Right ventricle myocardium inferior (tissue), 1 donor: ENCODE measurements around the gene ZNF221. TPM values are rescaled to one million over a fixed set of nuclear protein-coding genes. Genes with fewer than 3 reads are reported as not detected.
A peak's percentile ranks its signal among the peaks of the same experiment; 100 is the strongest.
"Not testable (repeated sequence)": the region's sequence is repeated elsewhere in the genome, so short reads cannot be mapped to it uniquely, and the experiment has no call there.

ENCODE experiments used
- ATAC-seq: fragments of 200-7000 bp; cut with Tn5 transposase; one replicate; pipeline ENCODE4 v1.9.1; 2020; ENCODE audit warnings: mild to moderate bottlenecking, moderate library complexity
- DNase-seq: peaks from one replicate; pipeline ENCODE4 v3.0.0; 2021; ENCODE audit errors: missing footprints
- intact Hi-C: fragments of 100-400 bp; cut with DNase I; formaldehyde crosslinking; loops from one replicate; pipeline ENCODE4 v1.11.0; 2022
- total RNA-seq: library from RNA; stranded (reverse); fragmentation: NEBNext Ultra II Directional; extraction: Animal tissue kit (Norgen Biotek cat#: 25700); gene quantifications from one replicate; pipeline ENCODE4 v1.2.1, GENCODE V29; 2021
- donor health status: DM: no; HTN: yes; CAD: no; lungs with severe emphysema.

The ZNF221 gene
- total RNA-seq, 1 donor from 2014 or later: 3.9 TPM

GRCh38 chr19:43941209-43941608 lies 9.8 kb upstream of the ZNF221 start:
- intact Hi-C loops: no loop called here
- no peak for ATAC-seq
- DNase-seq: no peak

DNA sequence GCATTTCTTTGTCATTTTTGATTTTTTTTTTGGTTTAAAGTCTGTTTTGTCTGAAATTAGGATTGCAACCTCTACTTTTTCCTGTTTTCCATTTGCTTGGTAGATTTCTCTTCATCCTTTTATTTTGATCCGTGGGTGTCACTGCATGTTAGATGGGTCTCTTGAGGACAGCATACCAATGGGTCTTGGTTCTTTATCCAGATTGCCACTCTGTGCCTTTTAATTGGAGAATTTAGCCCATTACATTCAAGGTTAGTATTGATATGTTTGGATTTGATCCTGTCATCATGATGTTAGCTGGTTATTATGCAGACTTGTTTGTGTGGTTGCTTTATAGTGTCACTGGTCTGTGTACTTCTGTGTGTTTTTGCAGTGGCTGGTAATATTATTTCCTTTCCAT lies 3.6 kb upstream of the ZNF221 start:
- DNase-seq, intact Hi-C loops, ATAC-seq: not testable (repeated sequence)

DNA sequence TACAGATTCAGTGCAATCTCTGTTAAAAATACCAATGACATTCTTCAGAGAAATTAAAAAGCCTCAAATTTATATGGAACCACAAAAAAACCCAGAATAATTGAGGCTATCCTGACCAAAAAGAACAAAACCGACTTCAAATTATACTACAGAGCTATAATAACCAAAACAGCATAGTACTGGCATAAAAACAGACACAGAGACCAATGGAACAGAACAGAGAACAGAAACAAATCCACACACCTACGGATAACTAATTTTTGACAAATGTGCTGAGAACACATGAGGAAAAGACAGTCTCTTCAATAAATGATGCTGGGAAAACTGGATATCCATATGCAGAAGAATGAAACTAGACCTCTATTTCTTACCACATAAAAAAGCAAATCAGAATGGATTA lies 1.2 kb upstream of the ZNF221 start:
- intact Hi-C loops, DNase-seq, ATAC-seq: not testable (repeated sequence)

GRCh38 chr19:43956827-43957226 lies 5.8 kb downstream of the ZNF221 start:
- DNase-seq (no peak), ATAC-seq (no peak)
- intact Hi-C loops: no loop called here

DNA sequence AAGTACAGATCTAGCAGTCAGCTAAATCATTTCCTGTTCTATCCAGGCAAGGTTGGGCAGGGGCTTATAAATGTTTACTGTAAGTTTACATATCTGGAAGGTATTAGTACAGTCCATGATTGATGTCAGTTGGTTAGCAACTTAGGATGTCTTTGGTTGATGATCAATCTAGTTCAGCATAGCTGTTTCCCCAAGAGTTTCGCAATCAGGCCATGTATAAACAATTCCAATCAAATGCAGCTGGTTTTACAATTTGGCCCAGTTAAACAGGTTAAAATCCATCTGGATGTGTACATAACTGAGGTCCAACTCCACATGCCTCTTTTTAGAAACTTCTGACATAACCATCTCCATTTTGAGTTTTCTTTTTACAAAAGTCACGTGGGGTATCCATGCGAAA lies 6.9 kb downstream of the ZNF221 start:
- no peak for ATAC-seq
- intact Hi-C loops: no loop called here
- DNase-seq: no peak

- intact Hi-C loops: no loop called here
- ATAC-seq (no peak), DNase-seq (no peak)
Measured at GRCh38 chr19:43960411-43960810, 9.4 kb downstream of the ZNF221 start.

DNA sequence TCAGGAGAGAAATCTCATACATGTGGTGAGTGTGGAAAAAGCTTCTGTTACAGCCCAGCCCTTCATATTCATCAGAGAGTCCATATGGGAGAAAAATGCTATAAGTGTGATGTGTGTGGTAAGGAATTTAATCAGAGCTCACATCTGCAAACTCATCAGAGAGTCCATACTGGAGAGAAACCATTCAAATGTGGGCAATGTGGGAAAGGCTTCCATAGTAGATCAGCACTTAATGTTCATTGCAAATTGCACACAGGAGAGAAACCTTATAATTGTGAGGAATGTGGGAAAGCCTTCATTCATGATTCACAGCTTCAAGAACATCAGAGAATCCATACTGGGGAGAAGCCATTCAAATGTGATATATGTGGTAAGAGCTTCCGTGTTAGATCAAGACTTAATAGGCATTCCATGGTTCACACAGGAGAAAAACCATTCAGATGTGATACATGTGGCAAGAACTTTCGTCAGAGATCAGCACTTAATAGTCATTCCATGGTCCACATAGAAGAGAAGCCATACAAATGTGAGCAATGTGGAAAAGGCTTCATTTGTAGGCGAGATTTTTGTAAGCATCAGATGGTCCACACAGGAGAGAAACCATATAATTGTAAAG lies 15.2 kb downstream of the ZNF221 start:
- ATAC-seq (no peak), DNase-seq (no peak)
- intact Hi-C loops: no loop called here

- ATAC-seq: no peak
Measured at GRCh38 chr19:43976732-43977131, 25.7 kb downstream of the ZNF221 start.

GRCh38 chr19:43983544-43983911 lies 32.5 kb downstream of the ZNF221 start:
- intact Hi-C loops: loop anchor here (5.0 kb wide), 1 partner anchor 46 kb away; the partner anchor contains the start of gene ZNF45
- DNase-seq (no peak), ATAC-seq (no peak)

More at GRCh38 chr19:43976732-43977131, 25.7 kb downstream of the ZNF221 start:
- intact Hi-C loops: no loop called here
- DNase-seq: no peak

- ATAC-seq (peak; percentile 100), DNase-seq (peak; percentile 93)
- intact Hi-C loops: loop anchor here (1.0 to 5.0 kb wide), 2 partner anchors 18 to 47 kb away; partner anchors contain the start of genes ZNF230 and ZNF45
Measured at GRCh38 chr19:43983912-43984686, 33.1 kb downstream of the ZNF221 start, which contains the start of gene ZNF155. ZNF155 (plus strand) TSS chr19:43984188; CDS start chr19:43988544, 4,356 bp downstream.

DNA sequence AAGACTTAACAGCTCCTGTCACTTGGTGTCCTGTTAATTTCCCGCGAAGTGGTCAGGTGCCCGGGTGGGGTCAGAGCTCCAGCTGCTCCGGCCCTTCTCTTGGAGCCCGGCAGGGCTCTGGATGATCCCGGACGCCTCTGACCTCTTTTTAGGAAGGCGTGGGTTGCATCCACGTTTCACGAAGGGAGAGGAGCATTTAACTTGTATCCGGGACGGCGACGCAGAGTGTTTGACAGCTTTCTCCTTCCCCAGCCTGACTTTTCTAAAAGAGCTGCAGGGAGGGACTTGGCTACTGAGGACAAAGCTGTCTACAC lies 33.6 kb downstream of the ZNF221 start:
- DNase-seq: no peak
- peak; percentile 51 for ATAC-seq
- intact Hi-C loops: loop anchor here (1.0 to 5.0 kb wide), 2 partner anchors 18 to 47 kb away; partner anchors contain the start of genes ZNF230 and ZNF45

DNA sequence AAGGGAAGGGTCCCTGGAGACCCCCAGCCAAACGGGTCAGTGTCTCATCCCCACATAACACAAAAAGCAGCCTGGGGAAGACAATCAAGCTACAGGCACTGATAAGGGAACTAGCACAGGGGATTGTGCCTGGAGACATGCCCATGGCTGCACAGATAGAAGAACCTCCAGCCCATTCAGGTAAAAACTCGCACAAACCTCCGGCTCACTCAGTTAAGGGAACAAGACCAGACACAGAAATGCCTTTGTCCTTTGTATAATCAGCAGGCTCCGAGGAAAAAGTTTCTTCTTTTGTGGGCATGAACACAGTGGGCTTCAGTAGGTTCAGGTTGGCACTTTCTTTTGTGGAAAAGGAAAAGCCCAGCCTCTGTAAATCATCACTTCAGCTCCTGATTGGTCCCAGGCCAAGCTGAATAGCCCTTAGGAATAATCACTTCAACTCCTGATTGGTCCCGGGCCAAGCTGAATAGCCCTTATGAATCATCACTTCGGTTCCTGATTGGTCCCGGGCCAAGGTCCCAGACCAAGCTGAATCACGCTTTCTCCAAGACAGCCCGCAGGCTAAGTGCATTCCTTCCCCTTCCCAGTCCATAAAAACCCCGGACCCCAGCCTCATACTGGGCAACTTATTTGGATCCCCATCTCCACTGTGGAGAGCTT lies 46.7 kb downstream of the ZNF221 start:
- DNase-seq (no peak), ATAC-seq (no peak)
- intact Hi-C loops: no loop called here

DNA sequence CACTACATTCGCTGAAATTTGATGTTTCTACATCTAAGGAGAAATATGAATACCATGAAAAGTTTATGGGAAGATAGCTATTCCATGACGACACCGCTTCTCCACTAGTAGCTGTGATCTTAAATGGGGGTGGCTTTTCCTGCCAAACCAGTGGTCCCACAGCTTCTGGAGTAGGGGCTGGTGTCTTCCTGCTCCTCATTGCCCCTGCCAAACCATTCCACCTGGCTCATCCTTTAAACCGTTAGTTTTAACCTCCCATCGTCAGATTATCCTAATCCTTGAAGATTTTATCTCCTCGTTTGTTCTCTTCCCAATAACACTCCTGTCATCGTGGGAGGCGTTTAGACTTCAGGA lies 51.2 kb downstream of the ZNF221 start:
- DNase-seq: no peak
- no peak for ATAC-seq
- intact Hi-C loops: loop anchor here (1.0 to 10.0 kb wide), 2 partner anchors 18 to 53 kb away; partner anchors contain the start of genes ZNF155 and ZNF223

DNA sequence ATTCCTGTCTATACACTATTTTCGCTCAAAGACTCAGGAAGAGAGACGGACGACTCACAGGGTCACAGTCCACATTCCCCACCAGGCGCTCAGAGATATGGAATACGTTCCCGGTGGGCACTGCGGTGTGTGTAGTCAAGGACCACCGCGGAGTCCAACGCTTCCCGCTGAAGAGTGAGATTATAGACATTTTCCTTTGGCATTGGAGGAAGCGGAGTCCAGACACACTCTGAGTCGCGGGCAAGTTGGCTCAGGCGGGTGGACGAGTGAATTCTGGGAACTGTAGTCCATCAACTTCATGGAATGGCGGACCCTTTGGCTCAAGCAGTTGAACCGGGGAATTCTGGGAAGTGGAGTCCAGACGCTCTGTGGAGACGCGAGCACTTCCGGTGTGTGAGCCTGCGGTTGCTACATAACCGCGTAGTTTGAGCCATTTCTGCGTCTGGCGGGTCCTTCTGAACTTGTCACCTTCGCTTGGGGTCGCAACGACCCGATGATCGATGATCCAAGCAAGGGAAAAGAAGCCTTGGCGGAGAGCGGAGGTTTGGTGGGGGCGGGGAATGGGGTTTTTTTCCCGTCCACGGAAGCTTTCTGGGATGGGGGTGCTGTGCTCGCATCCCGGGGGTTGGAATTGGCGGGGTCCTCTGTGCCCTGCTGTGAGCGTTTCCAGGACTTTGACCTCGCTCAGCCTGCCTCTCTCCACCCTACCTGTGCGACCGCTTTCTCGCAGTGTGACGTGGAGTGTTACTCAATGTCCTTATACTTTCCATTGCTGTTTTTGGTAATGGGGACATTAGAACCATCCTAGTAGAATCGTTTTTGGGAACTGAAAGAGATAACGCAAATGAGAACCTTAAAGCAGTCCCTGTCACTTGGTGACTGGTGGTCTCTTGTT lies 51.8 kb downstream of the ZNF221 start, which contains the start of gene ZNF230:
Gene ZNF230, plus strand, starts transcription at position 392 of the 895 bp plus-strand sequence. CDS start 4,122 bp downstream, outside the sequence.
- DNase-seq (peak; percentile 91), ATAC-seq (peak; percentile 99)
- intact Hi-C loops: loop anchor here (1.0 to 10.0 kb wide), 2 partner anchors 19 to 52 kb away; partner anchors contain the start of genes ZNF155 and ZNF223

DNA sequence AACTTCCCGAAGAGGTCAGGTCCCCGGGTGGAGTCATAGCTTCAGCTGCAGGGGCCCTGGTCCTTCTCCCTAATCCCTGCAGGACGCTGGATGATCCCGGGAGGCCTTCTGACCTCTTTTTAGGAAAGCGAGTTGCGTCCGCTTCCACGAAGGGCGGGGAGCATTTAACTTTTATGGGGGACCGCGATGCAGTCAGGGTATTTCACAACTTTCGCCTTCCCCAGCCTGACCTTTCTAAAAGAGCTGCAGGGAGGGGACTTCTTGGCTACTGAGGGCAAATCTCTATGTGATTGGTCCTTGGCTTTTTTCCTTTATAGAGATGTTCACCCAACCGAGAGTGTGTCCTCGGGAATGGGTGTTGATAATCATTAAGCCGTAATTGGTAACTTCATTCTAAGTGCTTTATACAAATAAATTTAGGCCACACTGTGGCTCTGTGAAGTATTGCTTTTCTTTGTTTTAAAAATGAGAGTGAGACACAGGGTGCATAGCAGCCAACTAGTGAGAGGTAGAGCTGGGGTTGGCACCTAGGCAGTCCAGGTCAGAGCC lies 52.5 kb downstream of the ZNF221 start:
- intact Hi-C loops: loop anchor here (10.0 kb wide), 1 partner anchor 51 kb away; the partner anchor contains the start of gene ZNF223
- ATAC-seq (no peak), DNase-seq (no peak)

DNA sequence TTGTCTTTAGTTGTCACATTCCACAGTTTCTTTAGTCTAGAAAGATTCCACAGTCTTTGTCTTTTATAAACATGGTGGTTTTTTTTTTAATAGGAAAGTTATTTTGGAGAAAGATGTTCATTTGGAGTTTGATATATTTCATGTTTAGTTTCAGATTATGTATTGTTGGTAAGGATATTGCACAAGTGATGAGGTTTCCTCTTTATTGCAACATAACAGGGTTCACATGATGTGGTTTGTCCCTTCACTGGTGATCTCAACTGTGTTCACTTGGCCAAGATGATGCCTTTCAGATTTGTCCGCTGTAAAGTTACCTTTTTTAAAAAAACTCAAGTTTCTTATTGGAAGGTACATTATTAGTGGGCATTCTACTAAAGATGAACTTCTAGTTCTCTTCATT lies 54.9 kb downstream of the ZNF221 start:
- no peak for ATAC-seq
- DNase-seq: no peak
- intact Hi-C loops: loop anchor here (10.0 kb wide), 1 partner anchor 49 kb away; the partner anchor contains the start of gene ZNF223

DNA sequence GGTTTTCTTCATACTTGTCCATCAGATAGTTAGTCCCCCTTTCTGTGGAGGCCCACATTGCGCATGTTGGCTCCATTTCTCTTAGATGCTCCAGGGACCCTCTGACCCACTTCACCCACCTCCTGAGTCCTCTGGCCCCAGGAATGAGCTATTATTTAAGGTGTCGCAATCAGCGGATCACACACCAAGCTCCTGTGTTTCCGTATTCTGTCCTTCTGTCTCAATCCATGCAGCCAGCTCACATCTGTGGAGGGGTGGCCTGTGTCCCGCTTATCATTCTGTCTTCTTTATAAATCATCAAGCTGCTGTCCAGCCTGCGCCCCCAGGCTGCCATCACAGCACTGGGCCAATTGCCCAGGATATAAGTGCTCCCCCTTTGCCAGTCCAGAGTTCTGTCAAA lies 56.4 kb downstream of the ZNF221 start:
- DNase-seq (no peak), ATAC-seq (no peak)
- intact Hi-C loops: loop anchor here (10.0 kb wide), 1 partner anchor 47 kb away; the partner anchor contains the start of gene ZNF223

- no peak for ATAC-seq
Measured at GRCh38 chr19:44010468-44010867, 59.4 kb downstream of the ZNF221 start.

More at GRCh38 chr19:44010468-44010867, 59.4 kb downstream of the ZNF221 start:
- DNase-seq: no peak
- intact Hi-C loops: no loop called here
